GM23338 (cell line): Measurements from ENCODE around the gene FAM47A. TPM values are rescaled to one million over a fixed set of nuclear protein-coding genes. Genes with fewer than 3 reads are reported as not detected.

Source experiments
- ATAC-seq: fragments of 200-7000 bp; cut with Tn5 transposase; 3 replicates; pipeline ENCODE4 v1.9.1; 2020
- DNase-seq: peaks from one replicate; pipeline ENCODE4 v3.0.0-alpha.2; 2015; ENCODE audit warnings: low spot score
- H2AFZ ChIP-seq: fragments of 200-600 bp; sonication (generic); 2 replicates; pipeline ENCODE4 v1.8.0; 2016; ENCODE audit warnings: antibody characterized with exemption, mild to moderate bottlenecking, moderate library complexity
- H3F3A ChIP-seq: fragments of 200-600 bp; sonication (generic); replicated peaks from 2 replicates; pipeline ENCODE4 v1.8.0; 2017; ENCODE audit warnings: antibody characterized with exemption, mixed run types, low read depth
- H3K27ac ChIP-seq: fragments of 200-600 bp; sonication (generic); 2 replicates; pipeline ENCODE4 v1.6.1; 2016; ENCODE audit warnings: low read depth
- H3K27me3 ChIP-seq: fragments of 200-600 bp; sonication (generic); 2 replicates; pipeline ENCODE4 v1.8.0; 2016; ENCODE audit warnings: mild to moderate bottlenecking, mixed run types, moderate library complexity; ENCODE audit not compliant: insufficient read depth
- H3K36me3 ChIP-seq: fragments of 200-600 bp; sonication (generic); 2 replicates; pipeline ENCODE4 v1.8.0; 2016; ENCODE audit warnings: mild to moderate bottlenecking; ENCODE audit not compliant: insufficient read depth
- H3K4me1 ChIP-seq: fragments of 200-600 bp; sonication (generic); 2 replicates; pipeline ENCODE4 v1.8.0; 2016; ENCODE audit warnings: mild to moderate bottlenecking, moderate library complexity; ENCODE audit not compliant: insufficient read depth
- H3K4me2 ChIP-seq: fragments of 200-600 bp; sonication (generic); 2 replicates; pipeline ENCODE4 v1.7.1; 2017; ENCODE audit warnings: mixed run types
- H3K4me3 ChIP-seq: fragments of 200-600 bp; sonication (generic); 2 replicates; pipeline ENCODE4 v1.6.1; 2016; ENCODE audit warnings: mixed run types
- H3K79me2 ChIP-seq: fragments of 200-600 bp; sonication (generic); replicated peaks from 2 replicates; pipeline ENCODE4 v1.8.0; 2017; ENCODE audit warnings: mild to moderate bottlenecking; ENCODE audit not compliant: insufficient read depth
- H3K9me2 ChIP-seq: fragments of 200-600 bp; sonication (generic); 2 replicates; pipeline ENCODE4 v1.8.0; 2017; ENCODE audit not compliant: insufficient read depth
- H4K20me1 ChIP-seq: fragments of 200-600 bp; sonication (generic); replicated peaks from 2 replicates; pipeline ENCODE4 v1.8.0; 2017; ENCODE audit warnings: mild to moderate bottlenecking; ENCODE audit not compliant: insufficient read depth
- H3K27ac Mint-ChIP-seq: 2 replicates; pipeline ENCODE4 v1.8.0; 2020; ENCODE audit warnings: inconsistent platforms, mild to moderate bottlenecking, moderate library complexity, mixed read lengths
- H3K27me3 Mint-ChIP-seq: 3 replicates; pipeline ENCODE4 v1.8.0; 2022; ENCODE audit warnings: low read depth, mild to moderate bottlenecking, moderate library complexity, mixed read lengths, inconsistent platforms; ENCODE audit not compliant: insufficient read depth, poor library complexity
- H3K36me3 Mint-ChIP-seq: 3 replicates; pipeline ENCODE4 v1.8.0; 2021; ENCODE audit warnings: low read depth, mild to moderate bottlenecking, inconsistent platforms, moderate library complexity, mixed read lengths
- H3K4me1 Mint-ChIP-seq: 3 replicates; pipeline ENCODE4 v1.8.0; 2020; ENCODE audit warnings: mild to moderate bottlenecking, inconsistent platforms, mixed read lengths
- H3K4me3 Mint-ChIP-seq: 3 replicates; pipeline ENCODE4 v1.8.0; 2021; ENCODE audit warnings: moderate library complexity, mild to moderate bottlenecking, inconsistent platforms, mixed read lengths
- H3K9me3 Mint-ChIP-seq: 3 replicates; pipeline ENCODE4 v1.8.0; 2020; ENCODE audit warnings: moderate library complexity, mild to moderate bottlenecking, inconsistent platforms, mixed read lengths
- CREB1 ChIP-seq: fragments of 250-450 bp; sonication (Bioruptor Pico); IDR thresholded peaks from 2 replicates; pipeline ENCODE4 v1.5.0; 2020; ENCODE audit warnings: low read depth, mild to moderate bottlenecking, moderate library complexity
- EZH2 ChIP-seq: fragments of 200-600 bp; sonication (generic); IDR thresholded peaks from one replicate; pipeline ENCODE4 v1.8.0; 2017; ENCODE audit warnings: antibody characterized with exemption, mild to moderate bottlenecking, low read depth; ENCODE audit not compliant: unreplicated experiment
- EZH2phosphoT487 ChIP-seq: fragments of 200-600 bp; sonication (generic); IDR thresholded peaks from one replicate; pipeline ENCODE4 v1.8.1; 2018; ENCODE audit warnings: antibody characterized with exemption; ENCODE audit not compliant: unreplicated experiment
- JUNB ChIP-seq: IDR thresholded peaks from one replicate; pipeline ENCODE4 v1.6.1; 2016; ENCODE audit warnings: antibody characterized with exemption; ENCODE audit not compliant: unreplicated experiment
- NANOG ChIP-seq: IDR thresholded peaks from 2 replicates; pipeline ENCODE4 v1.6.1; 2016; ENCODE audit warnings: antibody characterized with exemption, borderline replicate concordance
- POLR2AphosphoS5 ChIP-seq: IDR thresholded peaks from 2 replicates; pipeline ENCODE4 v1.6.1; 2016; ENCODE audit warnings: antibody characterized with exemption, low read depth
- STAT1 ChIP-seq: IDR thresholded peaks from one replicate; pipeline ENCODE4 v1.6.1; 2016; ENCODE audit warnings: antibody characterized with exemption; ENCODE audit not compliant: unreplicated experiment
- ZNF114 ChIP-seq: fragments of 250-450 bp; sonication (Bioruptor Pico); IDR thresholded peaks from 2 replicates; pipeline ENCODE4 v1.5.0; 2020; ENCODE audit warnings: mild to moderate bottlenecking, moderate library complexity
- ZNF331 ChIP-seq: fragments of 250-450 bp; sonication (Bioruptor Pico); IDR thresholded peaks from 2 replicates; pipeline ENCODE4 v1.5.0; 2020; ENCODE audit warnings: low read depth, mild to moderate bottlenecking, moderate library complexity
- long read RNA-seq: library from polyadenylated mRNA; unstranded; transcript quantifications from one replicate; pipeline ENCODE4 v2.0.0, GENCODE V29; 2020; ENCODE audit not compliant: unreplicated experiment
- polyA plus RNA-seq: library from polyadenylated mRNA; unstranded; fragments of >200 nt; fragmentation: Nextera tagmentation; extraction: Ambion mirVana; gene quantifications from 2 replicates; pipeline ENCODE4 v1.2.1, GENCODE V29; 2016
- total RNA-seq: library from RNA; depleted of rRNA; stranded (reverse); fragments of >200 nt; shearing (Covaris generic); gene quantifications from 2 replicates; pipeline ENCODE4 v1.2.3, GENCODE V29; 2014; rRNA removed
- TF ChIP-seq, protein P1 (sequence below), 2 experiments: fragments of 200-600 bp in 1 of 2; sonication (generic) in 1 of 2; conservative IDR thresholded peaks; 2 replicates each; pipeline versions ENCODE4 v1.5.1 to v1.6.1; 2016 to 2017; ENCODE audit warnings: antibody characterized with exemption in 2 of 2, low read depth in 2 of 2, mild to moderate bottlenecking in 2 of 2, moderate library complexity in 1 of 2
- TF ChIP-seq, protein P2 (sequence below): IDR thresholded peaks from 2 replicates; pipeline ENCODE4 v1.6.1; 2016; ENCODE audit warnings: antibody characterized with exemption
- TF ChIP-seq, protein P3 (sequence below): IDR thresholded peaks from one replicate; pipeline ENCODE4 v1.6.1; 2018; ENCODE audit warnings: antibody characterized with exemption; ENCODE audit not compliant: unreplicated experiment

FAM47A gene
- not detected in 2 replicates for total RNA-seq
- polyA plus RNA-seq, result not detected in 2 replicates
- long read RNA-seq, result 0 reads

DNA sequence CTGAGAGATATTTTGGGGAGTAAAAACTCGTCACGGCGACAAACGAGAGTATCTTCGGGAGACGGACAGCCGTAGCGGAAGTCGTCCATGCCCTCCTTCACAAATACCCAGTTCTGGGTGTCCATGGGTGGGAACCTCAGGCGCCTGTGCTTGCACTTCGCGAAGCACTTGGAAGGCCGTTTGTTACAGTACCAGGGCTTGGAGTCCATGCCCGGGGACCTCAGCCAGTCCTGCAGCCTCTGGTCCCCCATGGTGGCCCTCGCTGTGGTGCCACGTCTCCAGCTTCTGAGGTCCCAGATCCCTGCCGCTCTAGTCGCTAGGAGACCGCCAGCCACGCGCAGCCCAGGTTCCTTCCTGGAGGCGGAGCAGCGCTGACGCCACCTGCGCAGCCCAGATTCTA lies at the start of gene FAM47A:
TSS of gene FAM47A (minus strand) at position 287 of the 400 bp plus-strand sequence. CDS start at position 251, 36 bp downstream.
- no peak for DNase-seq
- Histone ChIP-seq H3K36me3 (no peaks in the 10 kb centered on the region), H3K4me1 (no peaks in the 10 kb centered on the region), H4K20me1 (no peaks in the 10 kb centered on the region), H3K27ac (no peak within 1 kb of the TSS), H3K27me3 (no peaks in the 10 kb centered on the region), H3K4me3 (no peak within 1 kb of the TSS), H3F3A (no peaks in the 10 kb centered on the region), H3K4me2 (no peak within 1 kb of the TSS), H3K9me2 (no peaks in the 10 kb centered on the region), H3K79me2 (no peaks in the 10 kb centered on the region), H2AFZ (no peak within 1 kb of the TSS)
- H3K4me3 Mint-ChIP-seq, result no peak within 1 kb of the TSS
- no peaks in the 10 kb centered on the region for H3K4me1 Mint-ChIP-seq
- peaks cover 3% of the 10 kb centered on the region; the same call in 1 of the 3 replicates for H3K36me3 Mint-ChIP-seq
- TF ChIP-seq, protein P1, sequence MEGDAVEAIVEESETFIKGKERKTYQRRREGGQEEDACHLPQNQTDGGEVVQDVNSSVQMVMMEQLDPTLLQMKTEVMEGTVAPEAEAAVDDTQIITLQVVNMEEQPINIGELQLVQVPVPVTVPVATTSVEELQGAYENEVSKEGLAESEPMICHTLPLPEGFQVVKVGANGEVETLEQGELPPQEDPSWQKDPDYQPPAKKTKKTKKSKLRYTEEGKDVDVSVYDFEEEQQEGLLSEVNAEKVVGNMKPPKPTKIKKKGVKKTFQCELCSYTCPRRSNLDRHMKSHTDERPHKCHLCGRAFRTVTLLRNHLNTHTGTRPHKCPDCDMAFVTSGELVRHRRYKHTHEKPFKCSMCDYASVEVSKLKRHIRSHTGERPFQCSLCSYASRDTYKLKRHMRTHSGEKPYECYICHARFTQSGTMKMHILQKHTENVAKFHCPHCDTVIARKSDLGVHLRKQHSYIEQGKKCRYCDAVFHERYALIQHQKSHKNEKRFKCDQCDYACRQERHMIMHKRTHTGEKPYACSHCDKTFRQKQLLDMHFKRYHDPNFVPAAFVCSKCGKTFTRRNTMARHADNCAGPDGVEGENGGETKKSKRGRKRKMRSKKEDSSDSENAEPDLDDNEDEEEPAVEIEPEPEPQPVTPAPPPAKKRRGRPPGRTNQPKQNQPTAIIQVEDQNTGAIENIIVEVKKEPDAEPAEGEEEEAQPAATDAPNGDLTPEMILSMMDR (conservative IDR thresholded peaks at IDR 0.05; ENCODE audit: low read depth in 2 of 2), result no peak
- TF ChIP-seq ZNF331 (CRISPR knock-in tag) (no peak), POLR2AphosphoS5 (no peak), NANOG (no peak), ZNF114 (CRISPR knock-in tag) (no peak)
- TF ChIP-seq, protein P2, sequence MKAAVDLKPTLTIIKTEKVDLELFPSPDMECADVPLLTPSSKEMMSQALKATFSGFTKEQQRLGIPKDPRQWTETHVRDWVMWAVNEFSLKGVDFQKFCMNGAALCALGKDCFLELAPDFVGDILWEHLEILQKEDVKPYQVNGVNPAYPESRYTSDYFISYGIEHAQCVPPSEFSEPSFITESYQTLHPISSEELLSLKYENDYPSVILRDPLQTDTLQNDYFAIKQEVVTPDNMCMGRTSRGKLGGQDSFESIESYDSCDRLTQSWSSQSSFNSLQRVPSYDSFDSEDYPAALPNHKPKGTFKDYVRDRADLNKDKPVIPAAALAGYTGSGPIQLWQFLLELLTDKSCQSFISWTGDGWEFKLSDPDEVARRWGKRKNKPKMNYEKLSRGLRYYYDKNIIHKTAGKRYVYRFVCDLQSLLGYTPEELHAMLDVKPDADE, result no peak
- H3K9me3 Mint-ChIP-seq, result peaks cover 2% of the 10 kb centered on the region; the same call in 1 of the 3 replicates
- no peak within 1 kb of the TSS for H3K27ac Mint-ChIP-seq
- ATAC-seq, result no peak
- H3K27me3 Mint-ChIP-seq, result peaks cover 2% of the 10 kb centered on the region

DNA sequence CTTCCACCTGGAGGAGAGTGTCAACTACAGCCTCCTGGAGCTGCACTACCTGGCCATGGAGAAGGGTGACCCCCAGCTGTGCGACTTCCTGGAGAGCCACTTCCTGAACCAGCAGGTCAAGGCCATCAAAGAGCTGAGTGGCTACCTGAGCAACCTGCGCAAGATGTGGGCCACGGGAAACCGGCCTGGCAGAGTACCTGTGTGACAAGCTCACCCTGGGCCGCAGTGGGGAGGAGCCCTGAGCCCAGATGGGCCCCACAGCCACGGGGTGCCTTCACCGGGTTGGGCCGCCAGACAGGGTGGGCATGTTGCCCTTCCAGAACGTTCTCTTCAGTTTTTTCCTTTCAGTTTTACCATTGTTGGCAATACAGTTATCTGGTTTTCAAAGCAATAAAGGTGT lies 15.2 kb upstream of the FAM47A start:
- H3K79me2 ChIP-seq, result no peaks in the 10 kb centered on the region
- H3K27ac Mint-ChIP-seq, result no peak overlapping the region; the same call in 1 of the 2 replicates
- TF ChIP-seq EZH2 (no peak), ZNF331 (CRISPR knock-in tag) (no peak), STAT1 (no peak), CREB1 (no peak), EZH2phosphoT487 (no peak), NANOG (no peak), JUNB (no peak)
- TF ChIP-seq, protein P2, result no peak
- TF ChIP-seq, protein P3, sequence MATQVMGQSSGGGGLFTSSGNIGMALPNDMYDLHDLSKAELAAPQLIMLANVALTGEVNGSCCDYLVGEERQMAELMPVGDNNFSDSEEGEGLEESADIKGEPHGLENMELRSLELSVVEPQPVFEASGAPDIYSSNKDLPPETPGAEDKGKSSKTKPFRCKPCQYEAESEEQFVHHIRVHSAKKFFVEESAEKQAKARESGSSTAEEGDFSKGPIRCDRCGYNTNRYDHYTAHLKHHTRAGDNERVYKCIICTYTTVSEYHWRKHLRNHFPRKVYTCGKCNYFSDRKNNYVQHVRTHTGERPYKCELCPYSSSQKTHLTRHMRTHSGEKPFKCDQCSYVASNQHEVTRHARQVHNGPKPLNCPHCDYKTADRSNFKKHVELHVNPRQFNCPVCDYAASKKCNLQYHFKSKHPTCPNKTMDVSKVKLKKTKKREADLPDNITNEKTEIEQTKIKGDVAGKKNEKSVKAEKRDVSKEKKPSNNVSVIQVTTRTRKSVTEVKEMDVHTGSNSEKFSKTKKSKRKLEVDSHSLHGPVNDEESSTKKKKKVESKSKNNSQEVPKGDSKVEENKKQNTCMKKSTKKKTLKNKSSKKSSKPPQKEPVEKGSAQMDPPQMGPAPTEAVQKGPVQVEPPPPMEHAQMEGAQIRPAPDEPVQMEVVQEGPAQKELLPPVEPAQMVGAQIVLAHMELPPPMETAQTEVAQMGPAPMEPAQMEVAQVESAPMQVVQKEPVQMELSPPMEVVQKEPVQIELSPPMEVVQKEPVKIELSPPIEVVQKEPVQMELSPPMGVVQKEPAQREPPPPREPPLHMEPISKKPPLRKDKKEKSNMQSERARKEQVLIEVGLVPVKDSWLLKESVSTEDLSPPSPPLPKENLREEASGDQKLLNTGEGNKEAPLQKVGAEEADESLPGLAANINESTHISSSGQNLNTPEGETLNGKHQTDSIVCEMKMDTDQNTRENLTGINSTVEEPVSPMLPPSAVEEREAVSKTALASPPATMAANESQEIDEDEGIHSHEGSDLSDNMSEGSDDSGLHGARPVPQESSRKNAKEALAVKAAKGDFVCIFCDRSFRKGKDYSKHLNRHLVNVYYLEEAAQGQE, result no peak

More for the DNA sequence above, 15.2 kb upstream of the FAM47A start:
- no peak overlapping the region for H2AFZ ChIP-seq
- no peaks in the 10 kb centered on the region for H3F3A ChIP-seq
- Mint-ChIP-seq H3K4me3 (no peak overlapping the region), H3K9me3 (no peaks in the 10 kb centered on the region), H3K27me3 (peaks cover 2% of the 10 kb centered on the region), H3K4me1 (no peaks in the 10 kb centered on the region), H3K36me3 (no peaks in the 10 kb centered on the region)
- DNase-seq, result no peak
- H3K4me1 ChIP-seq, result no peaks in the 10 kb centered on the region
- H3K27ac ChIP-seq, result no peak overlapping the region
- no peak overlapping the region for H3K4me3 ChIP-seq
- H3K27me3 ChIP-seq, result no peaks in the 10 kb centered on the region
- ATAC-seq, result no peak
- H3K9me2 ChIP-seq, result no peaks in the 10 kb centered on the region
- no peaks in the 10 kb centered on the region for H3K36me3 ChIP-seq
- H3K4me2 ChIP-seq, result no peak overlapping the region
- H4K20me1 ChIP-seq, result no peaks in the 10 kb centered on the region
